ENCODE data around the gene LRMDA.

- no peak for TF ChIP-seq CTCF (IDR thresholded peaks at IDR 0.05)
- no peak for TF ChIP-seq POLR2A (IDR thresholded peaks at IDR 0.05)
Observed at GRCh38 chr10:75477680-75478079, 46.3 kb downstream of the LRMDA start.

Data from adrenal gland (tissue), 5 donors.